ENCODE measurements around the gene ADGRB3. TPM values are rescaled to one million over a fixed set of nuclear protein-coding genes. Genes with fewer than 3 reads are reported as not detected.

Gene ADGRB3
- total and polyA plus RNA-seq, 2 donors (not counting 1 experiment from before 2014, with no cell fraction given): not detected

GRCh38 chr6:68988698-68989097, 353.6 kb downstream of the ADGRB3 start:
- TF ChIP-seq EZH2 (IDR thresholded peaks at IDR 0.05; ENCODE audit: borderline replicate concordance, insufficient read depth, low read depth, low read length, poor library complexity, severe bottlenecking) (no peak), CTCF (IDR thresholded peaks at IDR 0.05) (no peak)
- Histone ChIP-seq H3K9me3 (ENCODE audit: control extremely low read depth in 1 of 3, control insufficient read depth in 2 of 3, insufficient read depth in 1 of 3, low read length in 2 of 3) (no peaks in the 10 kb centered on the region), H3K4me1 (ENCODE audit: control insufficient read depth in 2 of 2, insufficient read depth in 2 of 2, low read length in 2 of 2) (no peaks in the 10 kb centered on the region), H3K4me3 (ENCODE audit: control extremely low read depth in 1 of 5, extremely low read depth in 1 of 5, insufficient read depth in 1 of 5, low read depth in 2 of 5, low read length in 4 of 5) (no peak overlapping the region), H3K79me2 (ENCODE audit: control insufficient read depth, insufficient read depth, low read length) (no peaks in the 10 kb centered on the region), H3K9ac (ENCODE audit: low read length) (no peak overlapping the region), H3K27me3 (replicated peaks in 1 of 4; ENCODE audit: control extremely low read depth in 1 of 4, control insufficient read depth in 3 of 4, insufficient read depth in 4 of 4, low read length in 3 of 4) (no peaks in the 10 kb centered on the region), H3K27ac (ENCODE audit: low read length in 2 of 2) (no peak overlapping the region), H2AFZ (ENCODE audit: insufficient read depth, low read depth, low read length, poor library complexity, severe bottlenecking) (no peak overlapping the region), H4K20me1 (ENCODE audit: control insufficient read depth, insufficient read depth, low read length, poor library complexity, severe bottlenecking) (no peaks in the 10 kb centered on the region), H3K4me2 (replicated peaks; ENCODE audit: low read depth, low read length, poor library complexity, severe bottlenecking) (no peak overlapping the region), H3K36me3 (replicated peaks in 1 of 2; ENCODE audit: control extremely low read depth in 1 of 2, control insufficient read depth in 1 of 2, extremely low read depth in 1 of 2, insufficient read depth in 2 of 2, low read length in 1 of 2) (no peaks in the 10 kb centered on the region)
- ChIA-PET CTCF (no interaction called here), POLR2A (no interaction called here)
- no CpG with 5 or more reads among the region's 2 CpGs for WGBS (ENCODE audit: insufficient coverage)
- Mint-ChIP-seq H3K27ac (no peak overlapping the region), H3K4me1 (no peaks in the 10 kb centered on the region), H3K4me3 (no peak overlapping the region), H3K9me3 (ENCODE audit: insufficient read depth) (no peaks in the 10 kb centered on the region), H3K27me3 (no peaks in the 10 kb centered on the region)
- ATAC-seq (ENCODE audit: low read depth) (no peak), DNase-seq (no peak)
- intact Hi-C loops (cut with micrococcal nuclease): no loop called here

GRCh38 chr6:68990317-68990716, 355.2 kb downstream of the ADGRB3 start:
- H3K4me3 Mint-ChIP-seq: no peak overlapping the region
- no peaks in the 10 kb centered on the region for H3K4me1 Mint-ChIP-seq
- no peaks in the 10 kb centered on the region for H3K79me2 ChIP-seq (ENCODE audit: control insufficient read depth, insufficient read depth, low read length)
- no peak overlapping the region for H3K9ac ChIP-seq (ENCODE audit: low read length)
- ChIA-PET POLR2A (no interaction called here), CTCF (no interaction called here)
- TF ChIP-seq EZH2 (IDR thresholded peaks at IDR 0.05; ENCODE audit: borderline replicate concordance, insufficient read depth, low read depth, low read length, poor library complexity, severe bottlenecking): no peak
- no peak for TF ChIP-seq CTCF (IDR thresholded peaks at IDR 0.05)
- H3K4me1 ChIP-seq (ENCODE audit: control insufficient read depth in 2 of 2, insufficient read depth in 2 of 2, low read length in 2 of 2): no peaks in the 10 kb centered on the region
- H2AFZ ChIP-seq (ENCODE audit: insufficient read depth, low read depth, low read length, poor library complexity, severe bottlenecking): no peak overlapping the region
- no peaks in the 10 kb centered on the region for H3K36me3 ChIP-seq (replicated peaks in 1 of 2; ENCODE audit: control extremely low read depth in 1 of 2, control insufficient read depth in 1 of 2, extremely low read depth in 1 of 2, insufficient read depth in 2 of 2, low read length in 1 of 2)
- H3K27ac Mint-ChIP-seq: no peak overlapping the region
- ATAC-seq (ENCODE audit: low read depth) (no peak), DNase-seq (no peak)
- no peak overlapping the region for H3K4me3 ChIP-seq (ENCODE audit: control extremely low read depth in 1 of 5, extremely low read depth in 1 of 5, insufficient read depth in 1 of 5, low read depth in 2 of 5, low read length in 4 of 5)
- H4K20me1 ChIP-seq (ENCODE audit: control insufficient read depth, insufficient read depth, low read length, poor library complexity, severe bottlenecking): no peaks in the 10 kb centered on the region
- H3K27me3 ChIP-seq (replicated peaks in 1 of 4; ENCODE audit: control extremely low read depth in 1 of 4, control insufficient read depth in 3 of 4, insufficient read depth in 4 of 4, low read length in 3 of 4): no peaks in the 10 kb centered on the region
- 71% methylated on average over 1 of the region's 4 CpGs for WGBS (ENCODE audit: insufficient coverage)
- intact Hi-C loops (cut with micrococcal nuclease): no loop called here
- no peaks in the 10 kb centered on the region for H3K27me3 Mint-ChIP-seq
- H3K9me3 Mint-ChIP-seq (ENCODE audit: insufficient read depth): no peaks in the 10 kb centered on the region
- no peaks in the 10 kb centered on the region for H3K9me3 ChIP-seq (ENCODE audit: control extremely low read depth in 1 of 3, control insufficient read depth in 2 of 3, insufficient read depth in 1 of 3, low read length in 2 of 3)
- no peak overlapping the region for H3K4me2 ChIP-seq (replicated peaks; ENCODE audit: low read depth, low read length, poor library complexity, severe bottlenecking)
- H3K27ac ChIP-seq (ENCODE audit: low read length in 2 of 2): no peak overlapping the region
